ENCODE data around the gene GNB5. TPM values are rescaled to one million over a fixed set of nuclear protein-coding genes. Genes with fewer than 3 reads are reported as not detected.

Gene GNB5
- total RNA-seq, 4 donors from 2014 or later: 0.60 to 12.7 (median 7.8) TPM

GRCh38 chr15:52158084-52158765 is 33.0 kb downstream of the GNB5 start:
- H3K4me1 ChIP-seq: no peaks in the 10 kb centered on the region
- no peaks in the 10 kb centered on the region for H3K27me3 ChIP-seq
- H3K27ac ChIP-seq: no peak overlapping the region
- in situ Hi-C loops (cut with MboI; ENCODE audit: low pct_ligation_motif_present in 1 of 4, low pct_unique_long_range_greater_than_20kb in 1 of 4, low sequenced_read_pairs in 3 of 4): no loop called here
- no peak for DNase-seq
- no peaks in the 10 kb centered on the region for H3K9me3 ChIP-seq
- intact Hi-C loops (cut with DNase I; ENCODE audit: low total_unique reads): no loop called here
- H3K36me3 ChIP-seq: no peaks in the 10 kb centered on the region
- H3K4me3 ChIP-seq: no peak overlapping the region
- 91 to 93% methylated on average over 8 to 10 of the region's 10 CpGs for WGBS, 2 donors (ENCODE audit: low coverage in 1 of 2)
- TF ChIP-seq POLR2A (IDR thresholded peaks at IDR 0.05) (no peak), CTCF (IDR thresholded peaks at IDR 0.05) (no peak), EP300 (IDR thresholded peaks at IDR 0.05; ENCODE audit: low read depth) (no peak), POLR2AphosphoS5 (IDR thresholded peaks at IDR 0.05) (no peak)

GRCh38 chr15:52155878-52156277 is 35.3 kb downstream of the GNB5 start:
- intact Hi-C loops (cut with DNase I; ENCODE audit: low total_unique reads): no loop called here
- in situ Hi-C loops (cut with MboI; ENCODE audit: low pct_ligation_motif_present in 1 of 4, low pct_unique_long_range_greater_than_20kb in 1 of 4, low sequenced_read_pairs in 3 of 4): no loop called here
- Histone ChIP-seq H3K36me3 (no peaks in the 10 kb centered on the region), H3K27me3 (no peaks in the 10 kb centered on the region), H3K4me3 (no peak overlapping the region), H3K27ac (no peak overlapping the region), H3K4me1 (no peaks in the 10 kb centered on the region), H3K9me3 (no peaks in the 10 kb centered on the region)
- WGBS, 2 donors (ENCODE audit: low coverage in 1 of 2): 80 to 100% methylated on average over 1 to 2 of the region's 2 CpGs
- TF ChIP-seq POLR2A (IDR thresholded peaks at IDR 0.05): no peak
- TF ChIP-seq CTCF (IDR thresholded peaks at IDR 0.05): no peak
- TF ChIP-seq POLR2AphosphoS5 (IDR thresholded peaks at IDR 0.05): no peak
- TF ChIP-seq EP300 (IDR thresholded peaks at IDR 0.05; ENCODE audit: low read depth): no peak
- no peak for DNase-seq

DNA sequence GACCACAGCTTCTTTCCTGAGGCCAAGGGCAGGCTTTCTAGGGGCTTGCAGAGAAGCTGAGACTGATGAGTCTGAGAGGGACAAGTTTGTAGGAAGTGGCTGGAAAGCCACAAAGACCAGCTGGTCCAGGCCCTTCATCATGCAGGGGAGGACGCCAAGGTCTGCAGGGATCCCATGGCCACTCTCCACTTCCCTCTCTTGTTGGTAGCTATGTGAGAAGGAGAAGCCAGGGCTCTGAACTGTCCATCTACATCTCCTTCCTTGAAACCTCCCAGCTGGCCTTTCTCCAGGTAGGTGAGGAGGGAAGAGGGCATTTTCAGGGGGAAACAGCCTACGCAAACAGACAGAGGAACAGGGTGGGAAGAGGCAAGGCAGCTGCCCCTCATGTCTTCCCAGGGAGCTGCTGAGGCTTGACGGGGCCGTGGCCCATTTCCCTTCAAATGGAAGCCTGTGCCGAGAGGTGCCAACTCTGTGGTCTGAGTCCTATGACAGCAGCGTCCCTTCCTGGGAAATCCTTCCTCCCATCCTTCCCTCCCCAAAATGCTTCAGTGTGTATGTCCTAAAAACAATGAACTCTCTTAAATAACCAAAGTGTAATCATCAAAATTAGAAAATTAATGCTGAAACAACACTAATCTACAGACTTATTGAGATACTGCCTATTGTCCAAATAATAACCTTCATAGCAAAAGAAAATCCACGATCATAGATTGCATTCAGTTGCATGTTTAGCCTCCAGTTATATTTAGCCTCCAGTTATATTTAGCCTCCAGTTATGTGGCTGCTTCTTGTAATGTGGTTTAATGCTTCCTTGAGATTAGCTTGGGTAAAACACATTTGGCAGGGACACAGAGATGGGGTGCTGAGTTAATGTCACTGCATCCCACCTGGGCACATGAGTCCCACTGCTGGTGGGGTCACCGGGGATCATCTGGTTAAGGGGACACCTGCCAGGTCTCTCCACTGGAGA is 36.0 kb downstream of the GNB5 start:
- H3K36me3 ChIP-seq: no peaks in the 10 kb centered on the region
- TF ChIP-seq POLR2A (IDR thresholded peaks at IDR 0.05): no peak
- no peak for TF ChIP-seq POLR2AphosphoS5 (IDR thresholded peaks at IDR 0.05)
- TF ChIP-seq CTCF (IDR thresholded peaks at IDR 0.05): no peak
- no peak for TF ChIP-seq EP300 (IDR thresholded peaks at IDR 0.05; ENCODE audit: low read depth)
- H3K9me3 ChIP-seq: no peaks in the 10 kb centered on the region
- H3K4me3 ChIP-seq: no peak overlapping the region
- in situ Hi-C loops (cut with MboI; ENCODE audit: low pct_ligation_motif_present in 1 of 4, low pct_unique_long_range_greater_than_20kb in 1 of 4, low sequenced_read_pairs in 3 of 4): no loop called here
- H3K27me3 ChIP-seq: no peaks in the 10 kb centered on the region
- no peaks in the 10 kb centered on the region for H3K4me1 ChIP-seq
- WGBS, 2 donors (ENCODE audit: low coverage in 1 of 2): 85 to 90% methylated on average over 3 to 8 of the region's 8 CpGs
- intact Hi-C loops (cut with DNase I; ENCODE audit: low total_unique reads): no loop called here
- no peak for DNase-seq
- no peak overlapping the region for H3K27ac ChIP-seq
